ENCODE data around the gene ATAD3A. TPM values are rescaled to one million over a fixed set of nuclear protein-coding genes. Genes with fewer than 3 reads are reported as not detected.

Gene ATAD3A
- total RNA-seq, 1 donor from 2014 or later: 32.1 TPM

GRCh38 chr1:1527092-1527816, 15.3 kb downstream of the ATAD3A start:
- Mint-ChIP-seq H3K4me3 (ENCODE audit: unreplicated experiment) (no peak overlapping the region), H3K9me3 (ENCODE audit: unreplicated experiment) (peaks cover 6% of the 10 kb centered on the region), H3K36me3 (ENCODE audit: unreplicated experiment) (peaks cover 6% of the 10 kb centered on the region), H3K27me3 (ENCODE audit: unreplicated experiment) (peaks cover 5% of the 10 kb centered on the region), H3K27ac (ENCODE audit: unreplicated experiment) (no peak overlapping the region), H3K4me1 (ENCODE audit: low read depth, unreplicated experiment) (no peaks in the 10 kb centered on the region)
- no peak for DNase-seq
- no peak for TF ChIP-seq CTCF (IDR thresholded peaks at IDR 0.05; ENCODE audit: partially characterized antibody, unreplicated experiment)

GRCh38 chr1:1528301-1529267, 16.6 kb downstream of the ATAD3A start:
- DNase-seq: no peak
- no peaks in the 10 kb centered on the region for H3K4me1 Mint-ChIP-seq (ENCODE audit: low read depth, unreplicated experiment)
- peaks cover 6% of the 10 kb centered on the region for H3K9me3 Mint-ChIP-seq (ENCODE audit: unreplicated experiment)
- TF ChIP-seq CTCF (IDR thresholded peaks at IDR 0.05; ENCODE audit: partially characterized antibody, unreplicated experiment): no peak
- H3K27ac Mint-ChIP-seq (ENCODE audit: unreplicated experiment): no peak overlapping the region
- H3K4me3 Mint-ChIP-seq (ENCODE audit: unreplicated experiment): no peak overlapping the region
- peaks cover 6% of the 10 kb centered on the region for H3K36me3 Mint-ChIP-seq (ENCODE audit: unreplicated experiment)
- peaks cover 5% of the 10 kb centered on the region for H3K27me3 Mint-ChIP-seq (ENCODE audit: unreplicated experiment)

DNA sequence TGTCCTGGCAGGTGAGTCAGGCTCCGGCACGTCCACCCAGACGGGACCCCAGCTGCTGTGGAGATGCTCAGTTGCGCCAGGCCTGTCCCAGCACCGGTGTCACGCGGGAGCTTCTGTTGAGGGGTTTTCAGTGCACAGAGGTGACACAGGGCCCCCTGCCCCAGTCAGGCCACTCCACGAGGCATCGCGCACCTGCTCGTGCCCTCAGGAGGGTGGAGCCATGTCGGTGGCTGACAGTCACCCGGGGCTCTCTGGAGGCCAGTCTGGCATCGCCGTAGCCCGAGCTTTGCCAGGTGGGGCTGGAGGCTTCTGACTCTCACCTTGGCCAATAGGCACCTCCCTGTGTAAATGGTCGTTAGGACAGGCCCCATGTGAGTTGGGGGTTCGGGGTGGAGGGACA, 17.4 kb downstream of the ATAD3A start:
- TF ChIP-seq CTCF (IDR thresholded peaks at IDR 0.05; ENCODE audit: partially characterized antibody, unreplicated experiment): no peak
- Mint-ChIP-seq H3K36me3 (ENCODE audit: unreplicated experiment) (peaks cover 6% of the 10 kb centered on the region), H3K4me1 (ENCODE audit: low read depth, unreplicated experiment) (no peaks in the 10 kb centered on the region), H3K27ac (ENCODE audit: unreplicated experiment) (no peak overlapping the region), H3K4me3 (ENCODE audit: unreplicated experiment) (no peak overlapping the region), H3K9me3 (ENCODE audit: unreplicated experiment) (peaks cover 6% of the 10 kb centered on the region), H3K27me3 (ENCODE audit: unreplicated experiment) (peaks cover 5% of the 10 kb centered on the region)
- DNase-seq: no peak

GRCh38 chr1:1529936-1530335, 18.0 kb downstream of the ATAD3A start:
- H3K27ac Mint-ChIP-seq (ENCODE audit: unreplicated experiment): no peak overlapping the region
- H3K9me3 Mint-ChIP-seq (ENCODE audit: unreplicated experiment): peaks cover 6% of the 10 kb centered on the region
- H3K4me3 Mint-ChIP-seq (ENCODE audit: unreplicated experiment): no peak overlapping the region
- TF ChIP-seq CTCF (IDR thresholded peaks at IDR 0.05; ENCODE audit: partially characterized antibody, unreplicated experiment): no peak
- no peak for DNase-seq
- H3K4me1 Mint-ChIP-seq (ENCODE audit: low read depth, unreplicated experiment): no peaks in the 10 kb centered on the region
- peaks cover 5% of the 10 kb centered on the region for H3K27me3 Mint-ChIP-seq (ENCODE audit: unreplicated experiment)
- peaks cover 6% of the 10 kb centered on the region for H3K36me3 Mint-ChIP-seq (ENCODE audit: unreplicated experiment)
